GM12872 (cell line): ENCODE data around the gene RBM14.

Experiments used
- TF ChIP-seq, protein P1 (sequence below): IDR thresholded peaks from 3 replicates; pipeline ENCODE4 v1.5.1; 2011; ENCODE audit warnings: low read depth, mild to moderate bottlenecking, low read length, moderate library complexity; ENCODE audit not compliant: insufficient read depth

RBM14 gene

DNA sequence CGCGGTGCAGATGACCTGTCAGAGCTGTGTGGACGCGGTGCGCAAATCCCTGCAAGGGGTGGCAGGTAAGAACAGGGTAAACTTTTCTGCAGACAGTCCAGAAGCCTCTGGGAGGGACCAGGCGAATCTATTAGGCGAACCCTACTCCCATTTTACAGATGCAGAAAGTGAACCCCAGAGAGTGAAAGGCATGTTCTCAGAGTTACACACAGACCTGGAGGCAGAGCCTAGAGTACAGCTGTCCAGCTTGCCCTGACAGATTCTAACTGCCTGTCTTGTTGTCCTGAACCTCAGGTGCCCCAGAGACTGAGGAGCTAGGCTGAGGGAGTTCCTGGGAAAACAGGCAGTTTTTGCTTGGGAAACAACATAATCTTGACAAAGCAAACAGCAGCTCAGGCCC, 22.8 kb upstream of the RBM14 start:
- TF ChIP-seq, protein P1, sequence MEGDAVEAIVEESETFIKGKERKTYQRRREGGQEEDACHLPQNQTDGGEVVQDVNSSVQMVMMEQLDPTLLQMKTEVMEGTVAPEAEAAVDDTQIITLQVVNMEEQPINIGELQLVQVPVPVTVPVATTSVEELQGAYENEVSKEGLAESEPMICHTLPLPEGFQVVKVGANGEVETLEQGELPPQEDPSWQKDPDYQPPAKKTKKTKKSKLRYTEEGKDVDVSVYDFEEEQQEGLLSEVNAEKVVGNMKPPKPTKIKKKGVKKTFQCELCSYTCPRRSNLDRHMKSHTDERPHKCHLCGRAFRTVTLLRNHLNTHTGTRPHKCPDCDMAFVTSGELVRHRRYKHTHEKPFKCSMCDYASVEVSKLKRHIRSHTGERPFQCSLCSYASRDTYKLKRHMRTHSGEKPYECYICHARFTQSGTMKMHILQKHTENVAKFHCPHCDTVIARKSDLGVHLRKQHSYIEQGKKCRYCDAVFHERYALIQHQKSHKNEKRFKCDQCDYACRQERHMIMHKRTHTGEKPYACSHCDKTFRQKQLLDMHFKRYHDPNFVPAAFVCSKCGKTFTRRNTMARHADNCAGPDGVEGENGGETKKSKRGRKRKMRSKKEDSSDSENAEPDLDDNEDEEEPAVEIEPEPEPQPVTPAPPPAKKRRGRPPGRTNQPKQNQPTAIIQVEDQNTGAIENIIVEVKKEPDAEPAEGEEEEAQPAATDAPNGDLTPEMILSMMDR, result no peak

DNA sequence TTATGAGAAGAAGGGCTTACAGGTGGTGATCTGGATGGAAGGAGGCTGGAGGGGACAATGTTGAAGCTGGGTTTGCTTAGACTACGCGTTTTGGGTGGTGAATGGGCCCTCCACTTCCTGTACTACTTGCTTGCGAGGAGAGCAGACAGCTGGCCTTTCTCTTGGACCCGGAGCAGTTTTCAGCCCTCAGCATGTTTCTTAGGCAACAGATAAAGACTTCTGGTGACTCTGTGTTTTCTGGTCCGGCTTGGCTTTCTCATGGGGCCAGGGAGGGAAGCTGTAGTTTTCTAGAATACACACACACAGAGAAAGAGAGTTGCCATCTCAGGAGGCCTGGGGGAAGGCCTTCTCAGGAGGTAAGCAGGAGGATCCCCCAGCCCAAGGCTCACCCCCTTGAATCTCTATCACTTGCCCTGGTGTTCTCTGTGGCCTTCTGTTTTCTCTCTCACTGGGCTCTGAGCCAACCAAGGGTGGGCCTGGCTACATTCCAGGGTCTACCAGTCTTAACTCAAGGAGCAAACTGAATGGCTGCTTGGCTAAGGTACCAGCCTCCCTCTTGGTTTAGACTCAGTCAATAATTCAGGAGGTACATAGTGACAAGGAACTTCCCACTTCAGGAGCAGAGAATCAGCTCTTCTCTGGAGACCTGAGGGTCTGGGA, 21.1 kb upstream of the RBM14 start:
- TF ChIP-seq, protein P1, result no peak

DNA sequence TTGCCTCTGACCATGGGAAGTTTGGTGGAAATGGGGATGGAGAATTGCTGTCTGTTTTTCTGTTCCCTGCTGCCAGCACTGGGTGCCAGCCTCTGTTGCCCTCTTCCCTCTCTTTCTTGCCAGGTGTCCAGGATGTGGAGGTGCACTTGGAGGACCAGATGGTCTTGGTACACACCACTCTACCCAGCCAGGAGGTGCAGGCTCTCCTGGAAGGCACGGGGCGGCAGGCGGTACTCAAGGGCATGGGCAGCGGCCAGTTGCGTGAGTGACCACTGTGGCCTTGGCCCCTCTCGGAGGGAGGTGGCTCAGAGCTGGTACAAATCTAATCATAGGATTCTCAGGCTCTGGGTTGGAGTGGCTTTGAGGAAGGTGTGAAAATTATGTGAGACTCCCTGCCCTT, 17.4 kb upstream of the RBM14 start:
- TF ChIP-seq, protein P1, result no peak

DNA sequence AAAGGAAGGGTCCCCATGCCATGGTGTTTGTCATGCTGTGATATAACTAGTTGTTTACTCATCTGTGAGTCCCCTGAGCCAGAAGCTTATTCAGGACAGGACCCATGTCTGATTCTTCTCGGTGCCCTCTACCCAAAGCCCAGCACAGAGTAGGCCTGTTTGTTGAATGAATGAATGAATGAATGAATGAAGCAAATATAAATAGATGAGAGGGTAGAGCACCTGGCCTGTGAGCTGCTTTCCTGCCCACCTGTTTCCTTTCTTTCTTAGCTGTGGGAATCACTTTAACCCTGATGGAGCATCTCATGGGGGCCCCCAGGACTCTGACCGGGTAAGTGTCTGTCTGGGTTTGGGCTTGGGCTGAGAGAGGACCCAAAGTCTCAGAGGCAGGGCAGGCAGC, 16.2 kb upstream of the RBM14 start:
- TF ChIP-seq, protein P1, result no peak

DNA sequence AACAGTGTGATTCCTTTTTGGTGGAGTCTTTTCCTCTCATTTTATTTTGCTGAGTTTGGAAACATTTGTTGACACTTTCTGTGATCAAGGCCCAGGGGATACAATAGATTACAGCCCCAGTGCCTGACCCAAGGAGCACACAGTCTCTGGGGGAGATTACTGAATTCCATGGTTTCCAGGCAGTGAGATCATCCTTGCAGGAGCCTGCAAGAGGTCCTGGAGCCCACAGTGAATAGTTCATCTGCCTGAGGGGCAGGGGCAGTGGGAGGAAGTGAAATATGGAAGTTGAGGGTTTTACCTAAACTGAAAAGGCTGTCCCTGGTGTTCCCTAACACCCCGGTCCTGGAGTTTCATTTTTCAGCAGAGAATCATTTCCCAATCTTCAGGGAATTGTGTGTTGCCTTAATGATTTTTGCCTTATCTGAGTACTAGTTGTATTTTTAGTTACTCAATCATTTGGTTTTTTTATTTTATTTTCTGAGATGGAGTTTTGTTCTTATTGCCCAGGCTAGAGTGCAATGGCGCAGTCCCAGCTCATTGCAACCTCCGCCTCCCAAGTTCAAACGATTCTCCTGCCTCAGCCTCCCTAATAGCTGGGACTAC, 15.7 kb upstream of the RBM14 start:
- TF ChIP-seq, protein P1, result no peak

DNA sequence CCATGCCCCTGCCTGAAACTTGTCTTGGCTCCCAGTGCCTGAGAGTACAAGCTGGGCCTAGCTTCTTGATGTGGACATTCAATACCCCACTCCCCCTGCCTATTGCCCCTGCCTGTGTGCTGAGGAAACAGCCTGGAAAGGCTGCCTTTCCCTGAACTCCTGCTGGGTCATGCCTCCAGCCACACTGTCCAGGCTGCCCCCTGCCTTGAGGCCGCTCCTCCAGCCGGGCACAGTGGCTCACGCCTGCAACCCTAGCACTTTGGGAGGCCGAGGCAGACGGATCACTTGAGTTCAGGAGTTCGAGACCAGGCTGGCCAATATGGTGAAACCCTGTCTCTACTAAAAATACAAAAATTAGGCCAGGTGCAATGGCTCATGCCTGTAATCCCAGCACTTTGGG, 13.4 kb upstream of the RBM14 start:
- TF ChIP-seq, protein P1, result no peak

DNA sequence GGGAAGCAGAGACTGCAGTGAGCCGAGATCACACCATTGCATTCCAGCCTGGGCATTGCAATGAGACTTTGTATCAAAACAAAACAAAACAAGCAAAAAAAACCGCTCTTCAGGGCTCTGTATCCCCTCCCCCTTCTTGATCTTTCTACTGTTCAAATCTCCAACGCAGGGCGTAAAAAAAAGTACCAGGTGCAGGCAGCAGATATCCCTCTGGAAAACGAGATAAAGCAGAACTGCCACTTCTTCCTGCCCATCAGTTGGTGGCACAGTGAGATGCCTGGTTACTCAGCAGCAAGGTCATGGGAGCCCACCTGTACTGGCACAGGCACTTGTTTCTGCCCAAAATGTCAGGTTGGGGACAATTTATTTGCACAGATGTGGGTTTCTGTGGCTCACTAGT, 12.3 kb upstream of the RBM14 start:
- TF ChIP-seq, protein P1, result no peak
